LNCAP (cell line): ENCODE data around the gene HOXD9.

Experiments
- TF ChIP-seq, protein P1 (sequence below): fragments of 450-650 bp; IDR thresholded peaks from 2 replicates; pipeline ENCODE4 v1.5.1; 2017; ENCODE audit warnings: mild to moderate bottlenecking

Gene HOXD9

DNA sequence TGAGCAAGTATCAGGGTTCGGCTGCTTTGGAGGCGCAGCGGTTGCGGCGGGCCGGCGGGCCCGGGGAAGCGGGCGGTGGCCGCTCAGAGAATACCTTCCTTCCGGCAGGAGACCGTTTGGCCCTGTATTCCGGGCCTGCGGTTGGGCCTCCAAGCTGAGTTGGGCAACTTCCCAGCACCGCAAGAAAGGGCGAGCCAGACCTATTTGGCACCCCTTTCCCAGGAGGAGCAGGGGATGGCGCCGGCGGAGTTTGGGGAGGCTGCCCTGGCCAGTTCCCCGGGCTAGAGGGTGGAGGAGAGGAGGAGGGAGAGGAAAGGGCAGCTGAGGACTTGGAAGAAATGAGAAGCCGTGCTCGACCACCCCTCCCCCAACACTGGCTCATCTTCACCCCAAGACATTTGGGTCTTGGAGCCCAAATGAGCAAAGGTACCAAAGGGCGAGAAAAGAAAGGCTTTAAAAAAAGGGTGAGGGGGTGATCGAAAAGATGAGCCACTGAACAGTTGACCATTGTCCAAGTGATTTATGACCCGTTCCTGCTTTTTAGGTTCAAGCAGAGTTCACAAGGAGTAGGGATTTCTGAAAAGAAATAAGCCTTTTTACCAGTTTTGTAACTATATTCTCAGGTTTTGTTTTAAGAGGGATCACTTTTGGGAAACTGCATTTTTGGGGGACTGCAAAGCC lies 43.0 kb downstream of the HOXD9 start:
- TF ChIP-seq, protein P1, sequence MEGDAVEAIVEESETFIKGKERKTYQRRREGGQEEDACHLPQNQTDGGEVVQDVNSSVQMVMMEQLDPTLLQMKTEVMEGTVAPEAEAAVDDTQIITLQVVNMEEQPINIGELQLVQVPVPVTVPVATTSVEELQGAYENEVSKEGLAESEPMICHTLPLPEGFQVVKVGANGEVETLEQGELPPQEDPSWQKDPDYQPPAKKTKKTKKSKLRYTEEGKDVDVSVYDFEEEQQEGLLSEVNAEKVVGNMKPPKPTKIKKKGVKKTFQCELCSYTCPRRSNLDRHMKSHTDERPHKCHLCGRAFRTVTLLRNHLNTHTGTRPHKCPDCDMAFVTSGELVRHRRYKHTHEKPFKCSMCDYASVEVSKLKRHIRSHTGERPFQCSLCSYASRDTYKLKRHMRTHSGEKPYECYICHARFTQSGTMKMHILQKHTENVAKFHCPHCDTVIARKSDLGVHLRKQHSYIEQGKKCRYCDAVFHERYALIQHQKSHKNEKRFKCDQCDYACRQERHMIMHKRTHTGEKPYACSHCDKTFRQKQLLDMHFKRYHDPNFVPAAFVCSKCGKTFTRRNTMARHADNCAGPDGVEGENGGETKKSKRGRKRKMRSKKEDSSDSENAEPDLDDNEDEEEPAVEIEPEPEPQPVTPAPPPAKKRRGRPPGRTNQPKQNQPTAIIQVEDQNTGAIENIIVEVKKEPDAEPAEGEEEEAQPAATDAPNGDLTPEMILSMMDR = no peak

DNA sequence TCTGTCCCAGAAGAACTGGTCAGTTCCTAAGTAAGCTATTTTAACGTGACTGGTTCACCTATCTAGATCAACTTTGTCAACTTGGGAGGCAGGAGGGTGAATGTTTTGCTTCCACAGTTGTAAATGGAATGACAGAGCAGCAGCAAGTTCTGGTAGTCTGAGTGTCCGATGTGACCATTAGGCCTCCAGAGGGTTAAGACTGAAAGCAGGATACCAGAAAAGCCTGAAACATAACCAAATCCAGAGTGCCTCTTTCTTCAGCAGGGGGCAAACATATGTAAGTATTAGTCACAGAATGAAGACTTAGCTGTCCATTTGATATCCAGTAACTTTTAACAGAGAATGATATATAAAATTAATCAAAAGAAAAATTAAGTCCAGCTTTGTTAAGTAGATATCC lies 43.8 kb downstream of the HOXD9 start:
- TF ChIP-seq, protein P1 = no peak

DNA sequence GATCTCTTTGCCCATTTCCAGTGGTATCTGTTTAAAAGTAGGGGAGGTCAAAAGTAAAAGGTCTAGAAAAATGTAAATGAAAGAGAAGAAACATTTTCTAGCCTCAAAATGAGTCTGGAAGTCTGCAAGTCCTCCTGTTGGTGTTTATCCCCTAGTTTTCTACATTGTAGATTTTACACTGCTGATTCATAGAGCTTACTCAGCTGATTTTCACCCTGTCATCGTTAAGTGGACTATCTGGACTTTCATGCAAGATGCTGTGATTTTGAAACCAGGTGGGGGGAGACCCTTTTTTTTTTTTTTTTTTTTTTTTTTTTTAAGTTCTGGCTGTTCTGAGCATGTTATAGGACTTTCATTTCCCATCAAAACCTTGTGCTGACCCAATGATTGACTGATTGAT lies 44.9 kb downstream of the HOXD9 start:
- TF ChIP-seq, protein P1 = no peak

DNA sequence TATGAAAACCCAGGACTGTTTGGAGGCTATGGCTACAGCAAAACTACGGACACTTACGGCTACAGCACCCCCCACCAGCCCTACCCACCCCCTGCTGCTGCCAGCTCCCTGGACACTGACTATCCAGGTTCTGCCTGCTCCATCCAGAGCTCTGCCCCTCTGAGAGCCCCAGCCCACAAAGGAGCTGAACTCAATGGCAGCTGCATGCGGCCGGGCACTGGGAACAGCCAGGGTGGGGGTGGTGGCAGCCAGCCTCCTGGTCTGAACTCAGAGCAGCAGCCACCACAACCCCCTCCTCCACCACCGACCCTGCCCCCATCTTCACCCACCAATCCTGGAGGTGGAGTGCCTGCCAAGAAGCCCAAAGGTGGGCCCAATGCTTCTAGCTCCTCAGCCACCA lies 46.7 kb downstream of the HOXD9 start:
- TF ChIP-seq, protein P1 = no peak

DNA sequence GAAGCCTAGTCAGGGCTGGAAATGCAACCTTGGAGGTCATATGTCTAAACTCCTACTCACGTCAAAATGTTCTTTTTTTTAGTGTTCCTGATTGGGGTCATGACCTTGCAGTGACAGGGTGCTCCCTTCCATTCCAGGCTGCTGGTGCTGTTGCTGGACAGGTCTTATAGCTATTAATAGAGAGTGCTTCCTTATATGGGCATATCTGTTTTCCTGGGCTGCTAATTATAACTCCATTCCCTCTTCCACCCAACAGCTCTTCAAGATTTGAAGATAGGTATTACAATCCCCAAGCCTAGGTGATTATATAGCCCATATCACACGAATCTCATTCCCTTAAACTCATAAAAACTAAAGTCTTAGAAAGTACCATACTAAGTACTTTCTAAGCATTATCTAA lies 47.2 kb downstream of the HOXD9 start:
- TF ChIP-seq, protein P1 = no peak

DNA sequence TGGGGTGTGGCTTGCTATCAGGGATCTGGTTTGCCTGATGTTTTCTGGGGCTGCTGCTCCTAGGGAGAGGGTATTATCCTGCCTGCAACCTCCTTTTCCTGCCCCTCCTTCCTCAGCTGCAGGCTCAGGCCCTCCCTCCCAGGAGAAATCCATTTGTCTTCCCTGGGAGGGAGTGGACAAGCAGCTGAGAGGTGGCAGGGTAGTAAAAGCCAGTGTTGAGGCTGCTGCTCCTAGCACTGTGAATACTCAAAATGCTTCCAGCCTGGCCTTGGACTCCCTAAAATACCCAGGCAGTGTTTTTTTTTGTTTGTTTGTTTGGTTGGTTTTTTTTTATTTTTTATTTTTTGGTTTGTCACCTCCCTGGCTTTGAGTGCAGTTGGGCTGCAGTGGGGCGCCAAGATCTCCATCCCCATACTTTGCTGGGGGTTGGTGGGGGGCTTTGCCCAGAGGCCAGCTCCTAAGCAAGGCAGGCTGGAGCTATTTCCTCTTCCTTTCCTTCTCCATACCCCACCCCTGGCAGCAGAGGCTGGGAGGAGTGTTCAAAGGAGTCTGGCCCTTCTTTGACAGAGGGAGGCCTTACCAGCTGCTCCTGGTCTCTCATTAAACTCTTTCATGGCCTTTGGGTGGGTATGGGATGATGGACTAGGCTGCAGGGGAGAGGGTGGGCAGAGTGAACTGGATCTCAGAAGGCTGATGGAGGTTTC lies 48.2 kb downstream of the HOXD9 start:
- TF ChIP-seq, protein P1 = no peak

DNA sequence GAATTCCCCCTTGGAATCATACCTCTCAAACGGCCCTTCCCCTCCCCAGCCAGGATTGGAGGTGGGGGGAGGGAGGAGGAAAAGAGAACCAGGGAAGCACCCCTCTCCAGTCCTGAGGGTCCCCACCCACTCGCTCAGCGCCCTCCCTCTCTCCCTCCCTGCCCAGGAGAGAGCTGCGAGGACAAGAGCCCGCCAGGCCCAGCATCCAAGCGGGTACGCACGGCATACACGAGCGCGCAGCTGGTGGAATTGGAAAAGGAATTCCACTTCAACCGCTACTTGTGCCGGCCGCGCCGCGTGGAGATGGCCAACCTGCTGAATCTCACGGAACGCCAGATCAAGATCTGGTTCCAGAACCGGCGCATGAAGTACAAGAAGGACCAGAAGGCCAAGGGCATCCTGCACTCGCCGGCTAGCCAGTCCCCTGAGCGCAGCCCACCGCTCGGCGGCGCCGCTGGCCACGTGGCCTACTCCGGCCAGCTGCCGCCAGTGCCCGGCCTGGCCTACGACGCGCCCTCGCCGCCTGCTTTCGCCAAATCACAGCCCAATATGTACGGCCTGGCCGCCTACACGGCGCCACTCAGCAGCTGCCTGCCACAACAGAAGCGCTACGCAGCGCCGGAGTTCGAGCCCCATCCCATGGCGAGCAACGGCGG lies 49.0 kb downstream of the HOXD9 start:
- TF ChIP-seq, protein P1 = no peak
